ENCODE data around the gene TSPAN9. TPM values are rescaled to one million over a fixed set of nuclear protein-coding genes. Genes with fewer than 3 reads are reported as not detected.

TSPAN9 gene
- total and polyA plus RNA-seq, 2 donors: 33.3 to 50.4 TPM

DNA sequence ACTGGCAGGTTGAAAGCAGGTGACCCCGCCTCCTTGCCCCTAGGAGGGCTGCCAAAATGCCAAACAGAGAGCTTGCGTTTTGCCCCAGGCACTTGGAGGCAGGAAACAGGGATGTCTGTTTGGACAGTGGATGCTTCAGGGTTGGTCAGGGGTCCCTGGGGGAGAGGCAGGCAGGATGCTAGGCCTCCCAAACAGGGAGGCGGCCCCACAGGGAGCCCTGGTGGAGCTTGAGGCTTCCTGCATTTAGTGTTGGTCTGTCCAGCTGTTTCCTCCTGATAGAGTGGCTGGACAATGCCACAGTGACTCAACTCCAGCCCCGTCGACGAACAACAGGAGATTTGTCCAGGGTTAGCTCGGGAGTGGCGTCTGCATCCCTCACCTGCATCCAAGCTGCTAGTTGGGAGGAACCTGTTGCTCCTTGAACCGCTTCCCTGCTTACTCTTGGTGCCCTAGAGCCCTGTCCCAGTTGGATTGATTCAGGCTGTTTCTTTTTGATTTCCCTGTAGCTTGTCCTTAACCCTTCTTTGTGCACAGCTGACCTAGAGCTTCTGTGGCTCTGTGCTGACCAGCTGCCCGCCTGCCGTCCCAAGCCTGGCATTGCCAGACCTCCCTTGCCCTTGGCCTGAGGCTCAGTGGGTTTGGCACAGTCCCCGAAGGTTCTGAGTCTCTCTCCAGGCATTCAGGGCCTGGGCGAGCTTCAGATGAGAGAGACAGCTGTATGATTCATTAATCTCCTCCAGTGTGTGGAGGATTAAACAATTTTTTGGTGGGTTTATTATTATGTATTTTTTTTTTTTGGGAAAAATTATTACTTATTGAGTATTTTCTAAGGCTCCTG lies 45.9 kb downstream of the TSPAN9 start:
- Histone ChIP-seq H3K4me3 (ENCODE audit: low read depth, low read length) (no peak overlapping the region), H3K4me1 (ENCODE audit: insufficient read depth) (no peaks in the 10 kb centered on the region), H3K27ac (ENCODE audit: low read depth) (no peak overlapping the region), H3K36me3 (ENCODE audit: insufficient read depth) (no peaks in the 10 kb centered on the region)
- DNase-seq (ENCODE audit: extremely low spot score): no peak
- WGBS: 65% methylated on average over 13 of the region's 13 CpGs

DNA sequence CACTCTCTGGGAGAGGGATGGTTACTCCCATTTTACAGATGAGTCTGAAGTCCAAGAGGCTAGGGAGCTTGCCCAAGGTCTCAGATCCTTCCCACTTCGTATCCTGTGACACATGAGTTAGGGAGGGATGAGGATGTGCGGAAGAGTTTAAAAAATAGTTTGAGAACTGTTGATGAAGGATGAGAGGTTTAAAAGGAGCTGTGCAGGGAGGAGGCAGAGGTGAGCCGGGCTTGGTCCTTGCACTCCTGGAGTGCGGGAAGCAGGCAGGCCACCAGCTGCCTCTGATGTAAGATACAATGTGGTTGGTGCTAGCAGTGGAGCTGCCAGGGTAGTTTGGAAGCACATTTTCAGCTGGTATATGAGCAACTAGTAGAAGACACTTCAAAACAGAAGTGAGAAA lies 46.5 kb downstream of the TSPAN9 start:
- Histone ChIP-seq H3K27ac (ENCODE audit: low read depth) (no peak overlapping the region), H3K36me3 (ENCODE audit: insufficient read depth) (no peaks in the 10 kb centered on the region), H3K4me3 (ENCODE audit: low read depth, low read length) (no peak overlapping the region), H3K4me1 (ENCODE audit: insufficient read depth) (no peaks in the 10 kb centered on the region)
- WGBS: 78% methylated on average over 4 of the region's 4 CpGs
- no peak for DNase-seq (ENCODE audit: extremely low spot score)

DNA sequence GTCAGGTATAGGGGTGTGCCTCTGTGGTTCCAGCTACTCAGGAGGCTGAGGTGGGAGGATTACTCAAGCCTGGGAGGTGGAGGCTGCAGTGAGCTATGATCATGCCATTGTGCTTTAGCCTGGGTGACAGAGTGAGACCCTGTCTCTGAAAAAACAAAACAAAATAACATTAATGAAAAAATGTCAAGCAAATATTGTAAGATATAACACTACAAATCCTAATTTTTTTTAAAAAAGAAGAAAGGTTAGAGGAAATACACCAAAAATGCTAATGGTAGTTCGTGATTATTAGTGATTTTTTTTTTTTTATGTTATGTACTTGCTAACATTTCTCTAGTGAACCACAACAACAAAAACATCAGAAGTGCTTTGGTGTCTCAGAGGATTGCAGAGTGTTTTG lies 47.7 kb downstream of the TSPAN9 start:
- H3K27ac ChIP-seq (ENCODE audit: low read depth): no peak overlapping the region
- H3K4me1 ChIP-seq (ENCODE audit: insufficient read depth): no peaks in the 10 kb centered on the region
- no peak for DNase-seq (ENCODE audit: extremely low spot score)
- H3K36me3 ChIP-seq (ENCODE audit: insufficient read depth): no peaks in the 10 kb centered on the region
- 98% methylated on average over 1 of the region's 1 CpG for WGBS
- no peak overlapping the region for H3K4me3 ChIP-seq (ENCODE audit: low read depth, low read length)

DNA sequence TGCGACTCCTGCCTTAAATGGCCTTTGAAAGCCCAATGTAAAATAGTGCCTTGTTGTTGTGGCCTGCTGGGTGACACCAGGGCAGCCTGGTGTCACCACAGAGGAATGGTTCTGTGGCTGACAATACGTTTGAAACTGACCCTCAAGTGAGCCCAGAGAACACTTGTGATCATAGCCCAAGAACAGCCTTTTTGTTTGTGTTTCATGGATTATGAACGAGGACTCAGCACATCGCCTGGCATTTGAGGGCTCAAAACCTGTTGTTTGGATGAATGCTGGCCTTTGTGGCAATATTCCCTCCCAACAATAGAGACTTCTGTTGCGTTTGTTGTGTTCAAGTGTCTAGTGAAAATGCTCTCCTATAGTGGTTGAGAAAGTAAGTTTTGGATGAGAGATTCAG lies 48.5 kb downstream of the TSPAN9 start:
- Histone ChIP-seq H3K4me1 (ENCODE audit: insufficient read depth) (no peaks in the 10 kb centered on the region), H3K27ac (ENCODE audit: low read depth) (no peak overlapping the region), H3K36me3 (ENCODE audit: insufficient read depth) (no peaks in the 10 kb centered on the region), H3K4me3 (ENCODE audit: low read depth, low read length) (no peak overlapping the region)
- DNase-seq (ENCODE audit: extremely low spot score): no peak
- 92% methylated on average over 5 of the region's 5 CpGs for WGBS

DNA sequence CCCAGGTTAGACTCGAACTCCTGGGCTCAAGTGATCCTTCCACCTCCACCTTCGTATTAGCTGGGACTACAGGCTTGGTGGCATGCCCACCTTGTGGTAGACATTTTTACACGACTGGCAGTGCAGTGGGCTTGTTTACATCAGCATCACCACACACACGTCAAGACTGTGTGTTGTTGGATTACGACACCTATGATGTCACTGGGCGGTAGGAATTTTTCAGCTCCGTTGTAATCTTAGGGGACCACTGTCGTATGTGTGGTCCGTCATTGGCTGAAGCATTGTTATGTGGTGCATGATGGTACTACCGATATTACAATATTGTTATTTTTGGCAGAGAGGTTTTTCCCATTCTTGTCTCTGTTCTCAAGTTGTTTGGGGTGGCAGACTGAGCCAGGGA lies 50.7 kb downstream of the TSPAN9 start:
- no peak for DNase-seq (ENCODE audit: extremely low spot score)

DNA sequence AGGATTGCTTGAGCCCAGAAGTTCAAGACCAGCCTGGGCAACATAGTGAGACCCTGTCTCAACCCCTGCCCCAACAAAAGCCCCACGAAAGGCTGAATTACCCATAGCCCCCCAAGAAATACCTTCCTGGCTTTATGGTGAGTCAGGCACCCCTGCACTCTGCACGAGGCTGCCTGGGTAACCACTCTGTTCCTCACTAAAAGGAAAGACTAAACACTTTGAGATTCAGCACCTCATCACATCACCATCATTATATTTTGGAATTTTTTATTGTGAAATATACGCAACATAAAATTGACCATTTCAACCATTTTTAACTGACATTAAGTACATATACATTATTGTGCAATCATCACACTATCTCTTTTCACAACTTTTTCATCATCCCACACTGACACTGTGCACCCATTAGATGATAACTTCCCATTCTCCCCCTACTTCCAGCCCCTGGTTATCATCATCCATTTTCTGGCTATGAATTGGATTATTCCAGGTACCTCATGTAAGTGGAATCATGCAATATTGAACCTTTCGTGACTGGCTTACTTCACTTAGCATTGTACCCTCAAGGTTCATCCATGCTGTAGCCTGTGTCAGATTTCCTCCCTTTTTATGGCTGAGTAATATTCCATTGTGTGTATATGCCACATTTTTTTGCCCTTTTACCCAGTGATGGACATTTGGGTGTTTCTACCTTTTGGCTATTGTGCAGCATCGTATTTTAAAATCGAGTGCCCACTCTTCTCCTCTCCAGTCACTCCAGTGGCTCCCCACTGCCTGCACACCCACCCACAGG lies 51.5 kb downstream of the TSPAN9 start:
- H3K27ac ChIP-seq (ENCODE audit: low read depth): no peak overlapping the region
- WGBS: 94% methylated on average over 6 of the region's 6 CpGs
- H3K4me1 ChIP-seq (ENCODE audit: insufficient read depth): no peaks in the 10 kb centered on the region
- H3K36me3 ChIP-seq (ENCODE audit: insufficient read depth): no peaks in the 10 kb centered on the region
- no peak overlapping the region for H3K4me3 ChIP-seq (ENCODE audit: low read depth, low read length)
- DNase-seq (ENCODE audit: extremely low spot score): no peak

More for the DNA sequence above, 50.7 kb downstream of the TSPAN9 start:
- no peak overlapping the region for H3K4me3 ChIP-seq (ENCODE audit: low read depth, low read length)
- H3K4me1 ChIP-seq (ENCODE audit: insufficient read depth): no peaks in the 10 kb centered on the region
- no peaks in the 10 kb centered on the region for H3K36me3 ChIP-seq (ENCODE audit: insufficient read depth)
- no peak overlapping the region for H3K27ac ChIP-seq (ENCODE audit: low read depth)
- WGBS: 87% methylated on average over 10 of the region's 10 CpGs

DNA sequence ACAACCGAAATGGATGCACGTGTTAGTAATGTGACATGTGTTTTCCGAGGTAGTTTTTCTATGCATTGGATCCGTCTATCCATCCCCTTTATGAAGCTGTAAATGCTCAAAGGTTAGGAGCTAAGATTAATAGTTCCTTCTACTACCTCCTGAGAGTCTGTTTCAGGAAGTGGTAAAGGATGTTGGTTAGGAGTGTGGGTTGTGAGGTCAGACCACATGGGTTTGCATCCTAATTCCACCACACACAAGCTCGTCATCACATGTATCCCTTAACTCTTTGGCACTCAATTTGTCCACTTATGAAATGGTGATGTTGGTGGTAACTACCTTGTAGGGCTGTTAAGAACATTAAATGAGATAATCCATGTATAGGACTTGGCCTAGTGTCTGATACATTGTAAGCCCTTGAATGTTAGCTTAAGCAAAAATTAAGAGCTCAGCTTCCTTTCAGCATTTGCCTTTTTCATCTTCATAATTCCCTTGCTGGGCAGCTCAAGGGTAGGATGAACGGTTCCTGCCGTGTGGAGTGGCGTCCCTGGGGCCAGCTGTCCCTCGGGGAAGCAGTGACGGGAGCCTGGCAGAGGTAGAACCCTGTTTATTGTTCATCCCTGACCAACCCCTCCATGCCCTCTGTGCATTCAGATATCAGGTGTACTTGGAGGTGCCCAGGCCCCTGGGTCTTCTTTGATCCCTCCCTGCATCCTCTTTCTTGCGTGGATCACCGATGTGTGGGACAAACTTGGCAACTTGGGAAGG lies 52.3 kb downstream of the TSPAN9 start:
- 72% methylated on average over 12 of the region's 12 CpGs for WGBS
- DNase-seq (ENCODE audit: extremely low spot score): no peak
- Histone ChIP-seq H3K4me1 (ENCODE audit: insufficient read depth) (no peaks in the 10 kb centered on the region), H3K36me3 (ENCODE audit: insufficient read depth) (no peaks in the 10 kb centered on the region), H3K27ac (ENCODE audit: low read depth) (no peak overlapping the region), H3K4me3 (ENCODE audit: low read depth, low read length) (no peak overlapping the region)

DNA sequence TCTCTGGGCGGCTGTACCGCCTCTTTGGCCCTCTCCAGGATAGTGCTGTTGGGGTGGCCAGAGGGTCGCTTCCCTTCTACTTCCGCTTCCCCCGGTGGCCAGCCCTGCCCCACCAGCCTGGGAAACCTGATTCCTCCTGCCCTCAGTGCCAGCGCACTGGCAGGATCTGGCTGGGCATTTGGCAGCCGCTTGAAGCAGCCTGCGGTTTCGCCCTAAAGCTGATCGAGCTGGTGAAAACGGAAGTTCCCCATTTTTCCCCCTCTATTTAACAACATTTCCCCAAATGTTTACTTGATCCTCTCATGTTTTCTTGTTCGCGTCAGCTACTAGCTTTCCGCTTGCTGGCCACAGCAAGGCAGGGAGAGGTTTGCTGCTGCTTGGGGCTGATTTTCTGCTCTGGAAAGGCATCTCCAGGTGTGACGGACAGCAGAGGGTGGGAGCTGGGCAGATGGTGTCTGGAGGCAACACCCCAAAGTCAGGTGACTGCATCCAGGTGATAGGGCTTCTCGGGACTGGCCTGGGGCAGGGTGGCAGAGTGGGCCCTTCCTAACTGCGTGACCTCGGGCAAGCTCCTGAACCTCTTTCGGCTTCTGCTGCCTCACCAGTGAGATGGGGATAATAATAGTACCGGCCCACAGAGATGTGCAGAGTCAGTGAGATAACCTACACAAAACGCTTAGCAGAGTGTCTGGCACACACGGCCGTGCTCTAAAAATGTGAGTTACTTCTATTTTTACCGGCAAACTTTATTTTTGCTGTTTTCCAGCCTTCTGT lies 53.1 kb downstream of the TSPAN9 start:
- WGBS: 78% methylated on average over 24 of the region's 24 CpGs
- no peak for DNase-seq (ENCODE audit: extremely low spot score)
- Histone ChIP-seq H3K27ac (ENCODE audit: low read depth) (no peak overlapping the region), H3K36me3 (ENCODE audit: insufficient read depth) (no peaks in the 10 kb centered on the region), H3K4me3 (ENCODE audit: low read depth, low read length) (no peak overlapping the region), H3K4me1 (ENCODE audit: insufficient read depth) (no peaks in the 10 kb centered on the region)

DNA sequence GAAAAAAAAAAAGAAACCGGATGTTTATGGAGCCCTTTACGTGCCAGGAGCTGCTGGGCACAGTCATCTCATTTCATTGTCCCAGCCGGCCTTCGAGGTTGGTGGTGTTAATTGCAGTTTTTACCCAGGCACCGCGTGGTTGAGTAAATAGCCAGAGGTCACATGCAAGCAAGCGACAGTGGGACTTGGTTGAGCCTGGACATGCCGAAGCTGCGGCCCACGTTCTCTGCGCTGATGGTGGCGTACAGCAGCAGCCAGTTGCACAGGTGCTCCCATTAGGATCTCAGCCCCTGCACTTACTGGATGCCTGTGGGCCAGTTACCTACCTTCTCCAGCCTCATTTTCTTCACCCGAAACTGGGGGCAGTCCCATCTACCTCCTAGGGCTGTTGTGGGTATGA lies 54.0 kb downstream of the TSPAN9 start:
- H3K4me1 ChIP-seq (ENCODE audit: insufficient read depth): no peaks in the 10 kb centered on the region
- H3K27ac ChIP-seq (ENCODE audit: low read depth): no peak overlapping the region
- H3K36me3 ChIP-seq (ENCODE audit: insufficient read depth): no peaks in the 10 kb centered on the region
- 87% methylated on average over 13 of the region's 13 CpGs for WGBS
- no peak overlapping the region for H3K4me3 ChIP-seq (ENCODE audit: low read depth, low read length)
- DNase-seq (ENCODE audit: extremely low spot score): no peak

DNA sequence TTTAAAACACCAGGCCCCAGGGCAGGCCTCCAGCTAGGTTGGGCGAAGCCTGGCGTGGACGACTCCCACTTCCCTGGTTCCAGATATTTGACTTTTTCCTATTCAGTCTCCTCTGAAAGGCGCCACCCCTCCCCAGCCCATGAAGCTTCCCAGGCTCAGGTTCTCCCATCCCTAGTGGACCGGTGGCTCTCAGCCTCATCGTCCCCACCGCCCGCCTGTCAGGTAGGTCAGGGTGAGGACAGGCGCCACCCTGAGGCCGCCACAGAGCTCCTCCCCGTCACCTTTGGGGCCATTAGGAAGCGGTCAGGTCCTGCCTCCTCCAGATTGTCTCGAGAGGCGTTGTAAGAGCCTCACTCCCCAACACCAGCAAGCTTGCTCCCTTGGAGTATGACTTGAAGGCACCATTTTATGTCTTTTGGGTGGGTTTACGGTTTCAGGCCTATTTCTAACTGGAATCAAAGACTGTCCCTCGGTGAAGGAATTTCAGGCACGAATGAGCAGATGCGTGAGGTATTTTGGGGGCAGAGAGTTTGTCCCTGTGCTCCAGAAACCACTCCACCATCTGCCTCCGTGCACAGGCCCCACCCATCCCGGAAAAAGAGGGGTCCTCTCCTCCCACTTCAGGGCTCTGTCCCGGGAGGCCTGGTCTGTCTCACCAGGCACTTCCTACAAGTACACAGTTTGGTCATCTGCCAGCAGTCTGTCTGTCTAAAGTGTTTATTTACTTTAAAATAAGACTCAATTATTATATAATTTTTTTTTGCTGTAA lies 55.6 kb downstream of the TSPAN9 start:
- 60% methylated on average over 21 of the region's 21 CpGs for WGBS
- H3K4me1 ChIP-seq (ENCODE audit: insufficient read depth): no peaks in the 10 kb centered on the region
- no peak overlapping the region for H3K27ac ChIP-seq (ENCODE audit: low read depth)
- no peak overlapping the region for H3K4me3 ChIP-seq (ENCODE audit: low read depth, low read length)
- DNase-seq (ENCODE audit: extremely low spot score): no peak
- H3K36me3 ChIP-seq (ENCODE audit: insufficient read depth): no peaks in the 10 kb centered on the region

DNA sequence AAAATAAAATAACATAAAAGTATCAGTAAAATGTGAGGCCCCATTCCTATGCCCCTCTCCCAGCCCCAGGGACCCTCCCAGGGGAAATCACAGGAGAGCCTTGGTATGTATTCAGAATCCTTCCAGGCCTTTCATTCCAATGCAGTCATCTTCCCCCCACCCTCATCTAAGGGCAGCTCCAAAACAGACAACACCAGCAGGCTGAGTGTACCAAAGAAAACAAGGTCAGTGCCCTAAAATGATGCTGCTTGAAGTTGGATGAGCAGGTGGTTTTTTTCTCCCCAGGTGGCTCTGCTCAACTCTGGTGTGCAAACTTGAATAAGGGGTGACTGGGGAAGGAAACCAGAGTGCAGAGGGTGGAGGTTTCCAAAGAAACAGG lies 56.2 kb downstream of the TSPAN9 start:
- Histone ChIP-seq H3K36me3 (ENCODE audit: insufficient read depth) (no peaks in the 10 kb centered on the region), H3K4me3 (ENCODE audit: low read depth, low read length) (no peak overlapping the region), H3K4me1 (ENCODE audit: insufficient read depth) (no peaks in the 10 kb centered on the region), H3K27ac (ENCODE audit: low read depth) (no peak overlapping the region)
- DNase-seq (ENCODE audit: extremely low spot score): no peak

DNA sequence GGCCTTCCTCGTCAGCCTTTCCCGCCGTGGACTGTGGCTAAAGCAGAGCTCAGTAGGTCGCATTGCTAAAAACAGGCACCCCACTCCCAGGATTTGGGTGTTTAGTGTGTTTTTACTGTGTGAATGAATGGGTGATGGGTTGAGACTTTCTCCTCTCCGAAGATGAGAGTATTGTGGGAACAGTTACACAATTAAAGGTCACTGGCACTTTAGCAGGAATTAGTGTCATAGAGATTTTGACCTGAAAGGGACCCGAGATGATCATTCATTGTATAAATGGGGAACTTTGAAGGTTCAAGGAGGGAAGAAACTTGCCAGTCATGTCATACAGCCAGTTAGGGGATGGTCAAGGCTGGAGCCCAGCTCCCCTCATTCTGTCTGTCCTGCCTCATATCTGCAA lies 56.9 kb downstream of the TSPAN9 start:
- Histone ChIP-seq H3K36me3 (ENCODE audit: insufficient read depth) (no peaks in the 10 kb centered on the region), H3K27ac (ENCODE audit: low read depth) (no peak overlapping the region), H3K4me1 (ENCODE audit: insufficient read depth) (no peaks in the 10 kb centered on the region), H3K4me3 (ENCODE audit: low read depth, low read length) (no peak overlapping the region)
- WGBS: 86% methylated on average over 6 of the region's 6 CpGs
- DNase-seq (ENCODE audit: extremely low spot score): no peak

All from urinary bladder (tissue), 4 donors.